Stimulated activated CD8-positive, alpha-beta memory T cell treated with anti-CD3 and anti-CD28 coated beads, Interleukin-15, amount 100 ng/mL, for 4 hours (primary cell): ENCODE data around the gene GLI2.

Source experiments
- DNase-seq, 2 donors: peaks; one replicate each; pipeline ENCODE4 v3.0.0-alpha.2; 2020; ENCODE audit warnings: low read depth in 2 of 2

GLI2 gene

DNA sequence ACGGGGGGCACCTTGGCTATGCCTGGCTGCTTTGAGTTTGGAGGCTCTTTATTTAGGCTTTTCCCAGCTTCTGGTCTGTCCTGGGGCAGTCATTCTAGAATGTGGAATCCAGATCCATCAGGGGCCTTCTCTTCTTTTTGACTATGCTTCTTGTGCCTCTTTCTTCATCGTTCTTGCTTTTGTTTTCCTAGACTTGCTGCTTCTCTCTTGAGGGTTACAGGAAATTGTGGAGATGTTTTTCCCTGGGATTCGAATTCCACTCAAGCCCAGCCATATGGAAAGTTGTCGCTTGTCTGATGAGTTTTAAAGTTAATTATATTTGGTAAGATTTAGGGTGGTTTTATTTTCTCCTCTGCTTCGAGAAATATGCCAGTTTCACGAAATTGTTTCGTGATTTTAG lies 2.4 kb downstream of the GLI2 start:
- no peak for DNase-seq

- DNase-seq = no peak
Observed at GRCh38 chr2:120738786-120739437, 3.2 kb downstream of the GLI2 start.

DNA sequence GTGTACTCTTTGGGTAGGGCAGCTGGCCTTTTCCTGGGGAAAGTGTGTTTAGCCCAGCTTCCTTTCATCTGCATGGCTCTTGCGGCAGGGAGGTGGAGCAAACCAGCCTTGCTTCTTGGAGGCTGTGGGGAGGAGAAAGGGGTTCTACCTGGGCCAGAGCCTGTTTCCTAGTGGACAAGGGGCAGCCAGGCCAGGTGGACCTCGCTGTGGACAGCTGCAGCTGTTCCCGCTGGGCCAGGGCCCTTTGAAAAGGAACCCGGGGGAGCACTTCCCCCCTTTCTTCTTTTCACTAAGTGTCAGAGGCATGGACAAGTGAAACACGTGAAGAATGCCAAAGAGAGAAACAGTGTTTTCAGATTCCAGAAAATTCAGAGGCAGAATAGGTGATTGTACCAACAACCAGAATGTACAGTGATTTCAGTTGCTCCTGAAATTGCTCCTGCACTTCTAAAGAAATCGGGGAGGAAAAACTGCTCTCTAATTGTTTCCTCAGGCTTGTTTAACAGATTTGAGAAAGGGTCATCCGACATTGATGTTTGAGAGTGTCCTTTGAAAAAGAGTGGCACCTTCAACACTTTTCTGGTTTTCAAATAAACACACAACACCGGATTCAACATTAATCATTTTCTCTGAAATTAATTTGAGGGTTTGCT lies 3.9 kb downstream of the GLI2 start:
- DNase-seq = no peak

DNA sequence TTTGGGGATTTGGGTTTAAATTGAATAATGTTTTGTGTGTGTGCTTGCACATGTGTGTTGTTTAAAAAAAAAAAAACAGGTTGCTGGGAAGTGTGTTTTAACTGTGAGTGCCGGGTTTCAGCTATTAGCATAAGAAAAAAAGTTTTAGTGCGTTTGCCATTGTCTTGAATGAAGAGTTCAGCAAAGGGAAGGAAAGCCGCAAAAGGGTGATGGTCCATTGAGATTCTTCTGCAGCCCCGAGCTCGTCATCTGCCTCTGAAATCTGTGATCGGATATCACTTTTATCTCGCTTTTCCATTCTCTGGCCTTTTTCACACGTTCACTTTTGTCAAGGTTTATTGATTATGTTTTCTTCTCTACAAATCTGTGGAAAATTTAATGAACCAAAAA lies 4.7 kb downstream of the GLI2 start:
- no peak for DNase-seq

DNA sequence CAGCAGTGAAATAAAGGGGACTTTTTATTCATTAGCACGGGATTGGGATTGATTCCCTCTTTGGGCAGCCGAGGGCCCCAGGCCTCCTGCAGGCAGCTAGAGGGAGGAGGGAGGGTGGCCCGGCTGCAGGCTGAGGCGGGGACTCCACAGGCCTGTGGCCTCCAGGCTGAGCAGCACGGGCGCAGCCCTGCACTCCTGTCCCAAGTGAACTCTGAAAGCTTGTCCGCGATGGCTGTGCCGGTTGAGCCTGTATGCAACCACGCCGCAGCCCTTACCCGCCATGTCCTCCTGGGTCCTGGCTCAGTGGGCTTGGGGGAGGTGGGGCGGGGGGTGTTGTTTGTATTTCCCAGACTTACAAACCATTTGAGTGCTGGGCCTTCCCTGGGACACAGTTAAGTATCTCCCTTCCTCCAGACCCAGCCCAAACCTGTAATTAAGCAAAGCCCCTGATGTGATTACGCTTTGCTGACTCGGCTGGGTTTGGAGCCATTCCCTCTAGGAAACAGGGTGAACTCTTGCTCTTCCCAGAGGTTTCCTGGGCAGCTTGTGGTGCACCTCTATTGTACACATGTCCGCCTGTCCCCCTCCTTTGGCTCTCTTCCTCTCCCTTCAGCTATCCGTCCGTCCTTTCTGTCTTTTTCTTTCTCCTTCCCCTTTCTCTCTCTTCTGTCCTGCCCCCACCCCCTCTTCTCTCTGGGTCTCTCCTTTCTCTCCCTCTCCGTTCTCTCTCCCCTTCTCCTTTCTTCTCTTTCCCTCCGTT lies 5.3 kb downstream of the GLI2 start:
- no peak for DNase-seq

DNA sequence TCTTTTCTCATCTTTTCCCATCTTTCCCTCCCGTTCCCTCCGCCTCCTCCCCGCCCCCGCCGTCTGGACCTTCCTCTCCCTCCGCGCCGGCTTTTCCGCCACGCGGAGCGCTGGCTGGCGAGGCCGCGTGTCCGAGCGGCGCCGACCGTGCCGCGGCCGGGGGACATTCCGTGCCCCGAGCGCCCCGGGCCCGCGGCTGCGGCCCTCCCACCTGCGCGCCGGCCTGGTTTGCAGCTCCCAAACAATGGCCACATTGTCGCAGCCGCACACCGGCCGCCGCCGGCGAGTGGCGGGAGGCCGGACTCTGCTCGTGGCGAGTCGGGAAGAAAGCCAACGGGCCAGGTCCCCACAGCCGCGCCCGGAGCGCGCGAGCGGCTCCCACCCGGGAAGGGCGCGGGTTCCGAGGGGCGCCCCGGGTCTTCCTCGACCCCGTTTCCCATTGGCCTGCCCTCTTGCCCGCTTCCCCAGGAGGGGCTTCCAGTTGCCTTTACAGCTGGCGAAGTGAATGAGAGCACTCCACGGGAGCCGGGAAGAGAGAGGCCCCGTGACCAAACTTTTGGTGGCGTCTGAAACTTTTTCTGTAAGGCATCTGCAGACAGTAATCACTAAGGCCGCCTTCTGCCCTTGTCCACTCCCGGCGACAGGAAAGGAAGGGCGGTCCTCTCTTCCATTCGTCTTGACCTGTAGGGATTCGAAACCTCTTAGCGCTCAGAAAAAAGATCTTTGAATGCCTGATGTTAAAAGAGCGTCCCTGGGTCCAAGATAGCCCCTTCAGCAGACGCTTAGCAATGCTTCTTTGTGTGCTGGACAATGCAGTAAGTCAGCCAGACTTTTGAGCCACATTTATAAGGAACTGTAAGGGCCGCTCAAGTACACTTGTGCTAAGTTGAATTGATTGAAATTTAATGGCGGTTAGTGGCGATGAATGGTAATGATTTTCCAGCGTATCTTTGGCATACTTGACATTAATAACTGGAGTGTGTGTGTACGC lies 6.2 kb downstream of the GLI2 start:
- no peak for DNase-seq

DNA sequence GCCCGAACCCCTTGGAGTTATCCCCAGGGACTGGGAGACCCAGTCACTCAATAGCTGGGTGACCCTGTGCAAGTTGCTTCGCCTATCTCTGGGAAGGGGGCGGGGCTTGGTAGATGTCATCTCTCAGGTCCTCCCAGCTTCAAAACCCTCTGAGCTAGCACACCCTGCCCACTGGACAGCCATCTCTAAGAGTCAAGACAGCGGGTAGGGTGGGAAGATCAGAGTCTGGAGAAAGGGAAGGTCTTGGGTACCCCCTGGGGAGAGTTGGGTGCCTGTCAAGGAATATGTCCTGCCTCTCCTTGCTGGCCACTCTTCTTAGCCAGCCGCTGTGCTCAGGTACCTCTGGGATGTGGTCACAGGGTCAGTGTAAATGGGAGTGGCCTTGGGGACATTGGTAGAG lies 8.0 kb downstream of the GLI2 start:
- no peak for DNase-seq

GRCh38 chr2:120744817-120745216 lies 9.1 kb downstream of the GLI2 start:
- no peak for DNase-seq

GRCh38 chr2:120745420-120746111 lies 9.9 kb downstream of the GLI2 start:
- no peak for DNase-seq

DNA sequence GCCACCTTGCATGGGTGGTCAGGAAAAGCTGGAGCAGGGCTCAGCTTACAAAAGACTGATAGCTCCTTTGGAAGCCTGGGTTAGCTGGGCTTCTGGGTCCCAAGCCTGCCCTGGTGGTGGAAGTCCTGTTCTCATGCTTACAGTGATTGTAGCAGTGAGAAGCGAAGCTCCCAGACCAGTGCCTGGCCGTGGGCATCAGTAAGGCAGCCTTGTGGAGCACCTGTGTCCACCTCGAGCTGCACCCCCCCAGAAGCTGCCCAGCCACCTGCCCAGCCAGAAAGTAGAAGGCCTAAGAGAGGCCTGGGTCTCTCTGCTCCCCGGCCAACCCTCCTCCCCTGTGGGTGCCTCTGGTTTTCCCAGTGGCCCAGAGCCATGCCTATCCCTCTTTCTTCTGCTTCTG lies 10.5 kb downstream of the GLI2 start:
- no peak for DNase-seq

DNA sequence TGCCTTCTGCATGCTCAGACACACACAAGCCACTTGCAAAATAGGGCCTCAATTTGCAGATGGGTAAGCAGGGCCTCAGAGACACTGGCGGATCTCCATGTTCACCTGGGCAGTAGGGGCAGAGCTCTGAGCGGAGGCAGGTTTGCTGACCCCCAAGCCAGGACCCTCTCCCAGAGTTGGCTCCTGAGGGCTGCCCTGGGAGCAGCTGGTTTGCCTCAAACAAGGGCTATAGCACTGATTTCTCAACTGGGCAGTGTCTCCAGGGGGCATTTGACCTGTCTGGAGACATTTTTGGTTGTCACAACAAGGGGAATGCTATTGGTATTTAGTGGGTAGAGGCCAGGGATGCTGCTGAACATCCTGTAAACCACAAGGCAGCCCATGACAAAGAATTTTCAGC lies 11.6 kb downstream of the GLI2 start:
- no peak for DNase-seq

- DNase-seq = no peak
Observed at GRCh38 chr2:120747706-120748105, 12.0 kb downstream of the GLI2 start.

DNA sequence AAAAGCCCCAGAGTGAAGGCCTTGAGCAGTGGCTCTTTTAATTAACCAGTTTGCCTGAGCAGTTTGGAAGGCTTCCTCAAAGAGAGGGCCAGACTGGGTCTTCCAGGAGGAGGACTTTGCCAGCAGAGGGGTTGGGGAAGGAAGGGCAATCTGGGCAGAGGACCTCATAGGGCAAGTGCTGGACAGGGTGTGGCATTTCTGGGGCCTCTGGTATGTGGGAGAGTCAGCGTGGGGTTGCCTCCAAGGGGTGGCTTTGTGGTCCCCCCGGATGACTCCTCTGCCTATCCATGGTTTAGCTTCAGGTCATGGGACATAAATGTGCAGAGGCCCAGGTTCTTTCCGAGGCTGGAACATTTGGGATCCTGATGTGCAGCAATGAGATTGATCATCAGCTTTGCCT lies 12.6 kb downstream of the GLI2 start:
- DNase-seq = no peak

- DNase-seq = no peak
Observed at GRCh38 chr2:120748741-120749140, 13.1 kb downstream of the GLI2 start.

GRCh38 chr2:120749506-120750431 lies 14.1 kb downstream of the GLI2 start:
- DNase-seq = no peak

GRCh38 chr2:120750488-120751210 lies 15.0 kb downstream of the GLI2 start:
- DNase-seq = no peak

- DNase-seq = no peak
Observed at GRCh38 chr2:120751553-120751952, 15.9 kb downstream of the GLI2 start.

DNA sequence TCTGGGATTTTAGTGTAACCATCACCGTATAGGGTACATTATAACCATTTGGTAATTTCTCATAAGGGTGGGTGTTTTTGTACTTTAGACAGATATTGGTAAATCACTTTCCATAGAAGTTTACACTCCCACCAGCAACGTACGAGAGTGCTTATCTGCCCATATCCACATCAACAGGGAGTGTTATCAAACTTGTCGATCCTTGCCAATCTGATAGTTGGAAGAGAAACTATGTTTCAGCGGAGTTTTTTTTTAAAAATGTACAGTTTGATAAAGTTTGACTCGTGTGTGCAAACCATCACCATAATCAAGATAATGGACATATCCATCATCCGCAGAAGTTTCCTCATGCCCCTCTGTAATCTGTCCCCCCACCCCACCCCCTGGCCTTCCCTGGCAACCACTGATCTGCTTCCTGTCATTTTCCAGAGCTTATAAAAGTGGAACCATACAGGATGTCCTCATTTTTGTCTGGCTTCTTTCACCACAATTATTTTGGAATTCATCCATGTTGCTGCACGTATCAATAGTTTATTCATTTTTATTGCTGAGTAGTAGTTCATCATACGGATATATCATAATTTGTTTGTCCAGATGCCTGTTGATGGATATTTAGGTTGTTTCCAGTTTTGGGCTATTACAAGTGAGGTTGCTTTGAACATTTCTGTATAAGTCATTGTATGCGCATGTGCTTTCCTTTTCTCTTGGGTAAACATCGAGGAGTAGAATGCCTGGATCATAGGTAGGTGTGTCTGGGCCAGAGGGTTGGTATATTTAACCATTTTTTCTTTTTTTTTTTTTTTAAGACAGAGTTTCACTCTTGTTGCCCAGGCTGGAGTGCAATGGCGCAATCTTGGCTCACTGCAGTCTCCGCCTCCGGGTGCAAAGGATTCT lies 18.6 kb downstream of the GLI2 start:
- no peak for DNase-seq
